HG03039 (cell line): ENCODE results near the gene SSBP2.

Experiments
- ATAC-seq: cut with Tn5 transposase; IDR thresholded peaks from one replicate; pipeline ENCODE4 v1.9.1; 2021; ENCODE audit warnings: mild to moderate bottlenecking, moderate library complexity; ENCODE audit not compliant: unreplicated experiment

SSBP2 gene

DNA sequence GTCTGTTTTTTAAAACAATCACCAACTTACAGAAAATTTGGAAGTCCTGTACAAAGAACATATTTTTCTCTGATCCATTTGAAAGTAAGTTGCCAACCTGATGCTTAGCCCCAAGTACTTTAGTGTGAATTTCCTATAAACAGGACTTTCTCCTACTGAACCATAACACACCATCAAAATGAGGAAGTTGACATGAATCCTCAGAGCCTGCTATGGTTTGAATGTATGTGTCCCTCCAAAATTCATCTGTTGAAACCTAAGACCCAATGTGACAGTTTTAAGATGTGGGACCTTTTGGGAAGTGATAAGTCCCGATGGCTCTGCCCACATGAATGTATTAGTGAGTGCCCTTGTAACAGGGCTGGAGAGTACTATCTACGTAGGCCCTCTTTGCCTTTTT is 350.5 kb downstream of the SSBP2 start:
- no peak for ATAC-seq

DNA sequence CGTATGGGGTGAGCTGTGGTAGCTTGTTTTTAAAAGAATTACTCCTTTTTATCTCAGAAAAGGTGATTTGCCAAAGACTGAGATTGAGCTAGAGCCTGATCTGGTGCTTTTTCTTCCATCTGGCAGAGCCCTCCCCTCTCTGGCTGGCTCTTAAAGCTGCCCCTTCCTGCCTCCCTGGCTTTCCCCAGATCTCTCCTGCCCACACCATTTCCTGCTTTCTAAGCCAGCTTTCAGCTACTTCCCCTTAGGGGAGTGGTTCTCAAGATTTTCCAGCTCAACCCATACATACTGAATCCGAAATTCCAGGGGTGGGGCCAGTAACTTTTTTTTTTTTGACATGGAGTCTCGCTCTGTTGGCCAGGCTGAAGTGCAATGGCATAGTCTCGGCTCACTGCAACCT is 352.2 kb downstream of the SSBP2 start:
- no peak for ATAC-seq

- no peak for ATAC-seq
Observed at GRCh38 chr5:81397176-81397575, 353.7 kb downstream of the SSBP2 start.

GRCh38 chr5:81395262-81395661 is 355.6 kb downstream of the SSBP2 start:
- no peak for ATAC-seq

- no peak for ATAC-seq
Observed at GRCh38 chr5:81393783-81394718, 356.8 kb downstream of the SSBP2 start, which contains the start of gene ACOT12. Gene ACOT12 (minus strand): TSS chr5:81394134. CDS start chr5:81394114, 20 bp downstream.

DNA sequence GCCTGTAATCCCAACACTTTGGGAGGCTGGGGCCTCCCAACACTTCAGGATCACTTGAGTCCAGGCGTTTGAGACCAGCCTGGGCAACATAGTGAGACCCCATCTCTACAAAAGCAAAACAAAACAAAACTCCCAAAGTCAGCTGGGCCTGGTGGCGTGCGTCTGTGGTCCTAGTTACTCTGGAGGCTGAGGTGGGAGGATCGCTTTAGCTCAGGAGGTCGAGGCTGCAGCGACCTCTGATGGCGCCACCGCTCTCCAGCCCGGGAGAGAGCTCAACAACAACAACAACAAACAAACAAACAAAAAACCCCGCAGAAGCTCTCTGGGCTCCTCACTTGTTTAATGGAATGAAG is 357.5 kb downstream of the SSBP2 start:
- no peak for ATAC-seq

DNA sequence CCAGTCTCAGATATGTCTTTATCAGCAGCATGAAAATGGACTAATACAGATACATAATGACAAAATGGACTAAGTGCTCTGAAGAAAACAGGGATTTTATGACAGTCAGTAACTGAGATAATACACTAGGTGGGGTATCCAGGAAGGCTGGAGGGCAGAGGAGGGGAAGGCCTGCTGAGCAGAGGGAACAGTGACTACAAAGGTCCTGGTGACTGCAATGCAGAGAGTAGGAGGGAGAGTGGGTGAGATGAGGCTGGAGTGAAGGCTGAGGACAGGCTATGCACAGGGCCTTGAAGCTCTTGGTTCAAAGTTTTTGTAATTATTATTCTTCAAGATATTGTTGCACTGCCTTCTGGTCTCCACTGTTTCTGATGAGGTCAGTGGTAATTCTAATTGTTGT is 361.9 kb downstream of the SSBP2 start:
- ATAC-seq: no peak

- ATAC-seq: no peak
Observed at GRCh38 chr5:81388169-81388568, 362.7 kb downstream of the SSBP2 start.

DNA sequence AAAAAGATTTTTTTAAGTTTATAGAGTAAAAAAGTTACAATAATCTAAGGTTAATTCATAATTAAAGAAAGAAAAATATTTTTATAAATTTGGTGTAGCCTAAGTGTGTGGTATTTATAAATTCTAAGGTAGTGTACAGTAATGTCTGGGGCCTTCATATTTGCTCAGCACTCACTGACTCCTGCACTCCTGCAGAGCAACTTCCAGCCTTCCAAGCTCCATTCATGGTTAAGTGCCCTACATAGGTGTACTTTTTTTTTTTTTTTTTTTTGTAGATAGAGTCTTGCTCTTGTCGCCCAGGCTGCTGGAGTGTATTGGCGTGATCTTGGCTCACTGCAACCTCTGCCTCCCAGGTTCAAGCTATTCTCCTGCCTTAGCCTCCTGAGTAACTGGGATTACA is 367.0 kb downstream of the SSBP2 start:
- no peak for ATAC-seq

DNA sequence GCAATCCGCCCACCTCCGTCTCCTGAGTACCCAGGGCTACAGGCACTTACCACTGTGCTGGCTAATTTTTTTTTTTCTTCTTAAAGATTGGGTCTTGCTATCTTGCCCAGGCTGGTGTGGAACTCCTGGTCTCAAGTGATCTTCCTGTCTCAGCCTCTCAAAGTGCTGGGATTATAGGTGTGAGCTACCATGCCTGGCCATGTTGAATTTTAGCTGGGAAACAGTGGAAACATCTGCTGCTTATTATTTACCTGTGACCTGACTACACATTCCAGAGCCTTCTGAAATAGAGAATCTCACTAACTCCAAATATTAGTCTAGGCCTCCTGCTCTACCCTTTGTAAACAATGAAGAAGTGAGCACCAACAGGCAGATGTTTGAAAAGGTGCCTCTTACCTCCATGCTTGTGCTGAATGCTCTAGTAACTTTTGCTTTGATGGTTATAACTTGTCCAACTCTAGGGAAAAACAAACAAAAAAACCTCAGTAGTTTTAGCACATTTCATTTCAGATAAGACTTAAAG is 379.5 kb downstream of the SSBP2 start:
- ATAC-seq: no peak

GRCh38 chr5:81370912-81371311 is 380.0 kb downstream of the SSBP2 start:
- ATAC-seq: no peak

DNA sequence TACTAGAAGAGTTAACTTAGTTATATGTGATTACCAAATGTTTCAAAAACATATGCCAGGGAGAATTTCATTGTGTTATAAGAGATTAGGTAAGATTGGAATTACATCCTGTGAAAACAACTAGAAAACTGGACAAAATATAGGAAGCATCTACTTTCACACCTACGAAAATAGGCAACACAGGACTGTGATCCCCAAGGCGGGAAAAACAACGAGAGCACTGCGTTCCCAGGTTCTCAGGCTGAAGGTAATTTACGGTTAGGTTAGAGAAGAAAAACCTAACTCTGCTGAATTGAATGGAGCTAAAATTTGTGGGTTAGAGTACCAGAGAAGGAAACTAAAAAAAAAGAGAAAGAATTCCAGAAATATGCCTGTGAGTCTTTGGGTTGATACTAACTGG is 385.4 kb downstream of the SSBP2 start:
- no peak for ATAC-seq

GRCh38 chr5:81363093-81363871 is 387.6 kb downstream of the SSBP2 start:
- no peak for ATAC-seq
